Measurements from ENCODE around the gene PLEKHA6. TPM values are rescaled to one million over a fixed set of nuclear protein-coding genes. Genes with fewer than 3 reads are reported as not detected.

PLEKHA6 gene
- total and polyA plus RNA-seq, 2 of the 8 experiments (the other 6 are each of a cell fraction or from before 2014, with no cell fraction given): 4.8 to 20.2 TPM

GRCh38 chr1:204361341-204361771, 1.6 kb upstream of the PLEKHA6 start (continued):
- TF ChIP-seq CHD7 (IDR thresholded peaks at IDR 0.05; ENCODE audit: insufficient replicate concordance, low read length) (no peak), USF2 (IDR thresholded peaks at IDR 0.05; ENCODE audit: low read length) (no peak), NRF1 (IDR thresholded peaks at IDR 0.05; ENCODE audit: low read depth, low read length) (no peak), FOSL1 (IDR thresholded peaks at IDR 0.05; ENCODE audit: insufficient read depth, low read depth, low read length) (no peak), CTCF (IDR thresholded peaks at IDR 0.05; ENCODE audit: control extremely low read depth in 1 of 3, insufficient read depth in 1 of 3, low read depth in 1 of 3, low read length in 3 of 3) (no peak), ATF3 (IDR thresholded peaks at IDR 0.05; ENCODE audit: insufficient read depth, low read depth, low read length) (no peak)
